ENCODE measurements around the gene ZNF423. TPM values are rescaled to one million over a fixed set of nuclear protein-coding genes. Genes with fewer than 3 reads are reported as not detected.

Gene ZNF423
- polyA plus RNA-seq, 1 donor from 2014 or later, result 4.5 TPM

DNA sequence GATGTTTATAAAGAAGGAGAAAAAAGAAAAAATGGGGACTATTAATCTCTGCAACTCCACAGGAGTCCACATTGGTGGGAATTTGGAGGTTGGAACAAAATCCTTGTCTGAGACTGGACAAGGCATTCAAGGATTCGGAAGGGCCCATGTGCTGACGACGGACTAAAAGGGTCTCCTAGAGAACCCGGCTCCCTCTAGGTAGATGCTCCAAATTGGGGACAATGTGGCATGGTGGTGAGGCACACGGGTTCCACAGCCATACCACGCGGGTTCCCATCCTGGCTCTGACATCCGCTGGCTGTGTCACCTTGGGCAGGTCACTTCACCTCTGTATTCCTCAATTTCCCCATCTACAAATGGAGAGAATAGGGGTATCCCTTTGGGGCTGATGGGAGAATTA is 254.9 kb downstream of the ZNF423 start:
- Histone ChIP-seq H3K27me3 (ENCODE audit: insufficient read depth, low read depth, low read length) (no peaks in the 10 kb centered on the region), H3K27ac (ENCODE audit: low read length) (no peak overlapping the region), H3F3A (ENCODE audit: insufficient read depth, low read length, poor library complexity, severe bottlenecking) (no peaks in the 10 kb centered on the region), H4K20me1 (ENCODE audit: insufficient read depth) (no peaks in the 10 kb centered on the region), H3K9ac (ENCODE audit: low read length) (no peak overlapping the region), H3K79me2 (replicated peaks; ENCODE audit: insufficient read depth, low read length) (no peaks in the 10 kb centered on the region), H3K9me3 (ENCODE audit: low read length) (no peaks in the 10 kb centered on the region), H3K4me3 (ENCODE audit: low read length) (no peak overlapping the region), H2AFZ (ENCODE audit: low read depth, low read length) (no peak overlapping the region), H3K4me2 (ENCODE audit: low read length) (no peak overlapping the region), H3K36me3 (ENCODE audit: insufficient read depth, low read length) (no peaks in the 10 kb centered on the region), H3K9me2 (ENCODE audit: insufficient read depth, low read length) (no peaks in the 10 kb centered on the region)
- TF ChIP-seq SMC3 (conservative IDR thresholded peaks at IDR 0.05; ENCODE audit: poor library complexity), result no peak
- TF ChIP-seq RAD21 (conservative IDR thresholded peaks at IDR 0.05), result no peak
- TF ChIP-seq, protein P1, sequence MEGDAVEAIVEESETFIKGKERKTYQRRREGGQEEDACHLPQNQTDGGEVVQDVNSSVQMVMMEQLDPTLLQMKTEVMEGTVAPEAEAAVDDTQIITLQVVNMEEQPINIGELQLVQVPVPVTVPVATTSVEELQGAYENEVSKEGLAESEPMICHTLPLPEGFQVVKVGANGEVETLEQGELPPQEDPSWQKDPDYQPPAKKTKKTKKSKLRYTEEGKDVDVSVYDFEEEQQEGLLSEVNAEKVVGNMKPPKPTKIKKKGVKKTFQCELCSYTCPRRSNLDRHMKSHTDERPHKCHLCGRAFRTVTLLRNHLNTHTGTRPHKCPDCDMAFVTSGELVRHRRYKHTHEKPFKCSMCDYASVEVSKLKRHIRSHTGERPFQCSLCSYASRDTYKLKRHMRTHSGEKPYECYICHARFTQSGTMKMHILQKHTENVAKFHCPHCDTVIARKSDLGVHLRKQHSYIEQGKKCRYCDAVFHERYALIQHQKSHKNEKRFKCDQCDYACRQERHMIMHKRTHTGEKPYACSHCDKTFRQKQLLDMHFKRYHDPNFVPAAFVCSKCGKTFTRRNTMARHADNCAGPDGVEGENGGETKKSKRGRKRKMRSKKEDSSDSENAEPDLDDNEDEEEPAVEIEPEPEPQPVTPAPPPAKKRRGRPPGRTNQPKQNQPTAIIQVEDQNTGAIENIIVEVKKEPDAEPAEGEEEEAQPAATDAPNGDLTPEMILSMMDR (IDR thresholded peaks at IDR 0.05; ENCODE audit: poor library complexity, severe bottlenecking), result no peak
- TF ChIP-seq TAF1 (IDR thresholded peaks at IDR 0.05; ENCODE audit: low read depth), result no peak
- no peak for TF ChIP-seq EZH2 (IDR thresholded peaks at IDR 0.05; ENCODE audit: borderline replicate concordance, insufficient read depth, low read length, poor library complexity, severe bottlenecking)
- no peak for TF ChIP-seq MXI1 (conservative IDR thresholded peaks at IDR 0.05; ENCODE audit: poor library complexity, severe bottlenecking)
- TF ChIP-seq, protein P2, sequence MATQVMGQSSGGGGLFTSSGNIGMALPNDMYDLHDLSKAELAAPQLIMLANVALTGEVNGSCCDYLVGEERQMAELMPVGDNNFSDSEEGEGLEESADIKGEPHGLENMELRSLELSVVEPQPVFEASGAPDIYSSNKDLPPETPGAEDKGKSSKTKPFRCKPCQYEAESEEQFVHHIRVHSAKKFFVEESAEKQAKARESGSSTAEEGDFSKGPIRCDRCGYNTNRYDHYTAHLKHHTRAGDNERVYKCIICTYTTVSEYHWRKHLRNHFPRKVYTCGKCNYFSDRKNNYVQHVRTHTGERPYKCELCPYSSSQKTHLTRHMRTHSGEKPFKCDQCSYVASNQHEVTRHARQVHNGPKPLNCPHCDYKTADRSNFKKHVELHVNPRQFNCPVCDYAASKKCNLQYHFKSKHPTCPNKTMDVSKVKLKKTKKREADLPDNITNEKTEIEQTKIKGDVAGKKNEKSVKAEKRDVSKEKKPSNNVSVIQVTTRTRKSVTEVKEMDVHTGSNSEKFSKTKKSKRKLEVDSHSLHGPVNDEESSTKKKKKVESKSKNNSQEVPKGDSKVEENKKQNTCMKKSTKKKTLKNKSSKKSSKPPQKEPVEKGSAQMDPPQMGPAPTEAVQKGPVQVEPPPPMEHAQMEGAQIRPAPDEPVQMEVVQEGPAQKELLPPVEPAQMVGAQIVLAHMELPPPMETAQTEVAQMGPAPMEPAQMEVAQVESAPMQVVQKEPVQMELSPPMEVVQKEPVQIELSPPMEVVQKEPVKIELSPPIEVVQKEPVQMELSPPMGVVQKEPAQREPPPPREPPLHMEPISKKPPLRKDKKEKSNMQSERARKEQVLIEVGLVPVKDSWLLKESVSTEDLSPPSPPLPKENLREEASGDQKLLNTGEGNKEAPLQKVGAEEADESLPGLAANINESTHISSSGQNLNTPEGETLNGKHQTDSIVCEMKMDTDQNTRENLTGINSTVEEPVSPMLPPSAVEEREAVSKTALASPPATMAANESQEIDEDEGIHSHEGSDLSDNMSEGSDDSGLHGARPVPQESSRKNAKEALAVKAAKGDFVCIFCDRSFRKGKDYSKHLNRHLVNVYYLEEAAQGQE (IDR thresholded peaks at IDR 0.05; ENCODE audit: borderline replicate concordance), result no peak
- TF ChIP-seq EP300 (conservative IDR thresholded peaks at IDR 0.05; ENCODE audit: poor library complexity, severe bottlenecking), result no peak
- no peak for TF ChIP-seq POLR2AphosphoS5 (IDR thresholded peaks at IDR 0.05)

DNA sequence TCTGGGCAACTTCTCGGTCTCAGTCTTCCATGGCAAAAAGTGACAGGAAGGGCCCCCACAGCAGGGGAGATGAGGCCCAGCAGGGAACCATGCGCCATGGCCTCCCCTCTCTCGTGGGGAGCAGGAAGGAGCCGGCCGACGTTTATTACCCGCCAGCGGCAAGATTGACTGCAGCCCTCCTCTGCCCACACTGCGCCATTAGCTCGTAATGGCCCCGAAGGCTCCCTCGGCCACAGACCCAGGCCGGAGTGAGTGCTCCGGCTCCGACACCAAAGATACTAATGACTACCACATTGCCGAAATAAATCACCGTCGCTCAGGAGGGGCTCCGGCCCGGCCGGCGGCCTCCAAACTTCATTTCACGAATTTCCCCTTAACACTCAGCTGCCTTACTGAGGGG is 255.4 kb downstream of the ZNF423 start:
- Histone ChIP-seq H3K27me3 (ENCODE audit: insufficient read depth, low read depth, low read length) (no peaks in the 10 kb centered on the region), H3K79me2 (replicated peaks; ENCODE audit: insufficient read depth, low read length) (no peaks in the 10 kb centered on the region)

More for the DNA sequence above, 255.4 kb downstream of the ZNF423 start:
- no peak overlapping the region for H3K4me3 ChIP-seq (ENCODE audit: low read length)
- H3K27ac ChIP-seq (ENCODE audit: low read length), result no peak overlapping the region
- H3K36me3 ChIP-seq (ENCODE audit: insufficient read depth, low read length), result no peaks in the 10 kb centered on the region
- H4K20me1 ChIP-seq (ENCODE audit: insufficient read depth), result no peaks in the 10 kb centered on the region
- H3K4me2 ChIP-seq (ENCODE audit: low read length), result no peak overlapping the region
- no peaks in the 10 kb centered on the region for H3F3A ChIP-seq (ENCODE audit: insufficient read depth, low read length, poor library complexity, severe bottlenecking)
- H3K9ac ChIP-seq (ENCODE audit: low read length), result no peak overlapping the region
- no peaks in the 10 kb centered on the region for H3K9me2 ChIP-seq (ENCODE audit: insufficient read depth, low read length)
- TF ChIP-seq EZH2 (IDR thresholded peaks at IDR 0.05; ENCODE audit: borderline replicate concordance, insufficient read depth, low read length, poor library complexity, severe bottlenecking) (no peak), POLR2AphosphoS5 (IDR thresholded peaks at IDR 0.05) (no peak), SMC3 (conservative IDR thresholded peaks at IDR 0.05; ENCODE audit: poor library complexity) (no peak)
- no peaks in the 10 kb centered on the region for H3K9me3 ChIP-seq (ENCODE audit: low read length)
- no peak overlapping the region for H2AFZ ChIP-seq (ENCODE audit: low read depth, low read length)
